Suprapubic skin (tissue), 4 donors: ENCODE data around the gene SPTLC3.

Experiments used
- EP300 ChIP-seq: sonication (generic); formaldehyde crosslinking; IDR thresholded peaks from one replicate; pipeline ENCODE4 v1.6.1; 2017; ENCODE audit warnings: antibody characterized with exemption
- POLR2AphosphoS5 ChIP-seq, 3 donors: sonication (generic); formaldehyde crosslinking; IDR thresholded peaks; one replicate each; pipeline ENCODE4 v1.6.1; 2017; ENCODE audit warnings: antibody characterized with exemption in 3 of 3

DNA sequence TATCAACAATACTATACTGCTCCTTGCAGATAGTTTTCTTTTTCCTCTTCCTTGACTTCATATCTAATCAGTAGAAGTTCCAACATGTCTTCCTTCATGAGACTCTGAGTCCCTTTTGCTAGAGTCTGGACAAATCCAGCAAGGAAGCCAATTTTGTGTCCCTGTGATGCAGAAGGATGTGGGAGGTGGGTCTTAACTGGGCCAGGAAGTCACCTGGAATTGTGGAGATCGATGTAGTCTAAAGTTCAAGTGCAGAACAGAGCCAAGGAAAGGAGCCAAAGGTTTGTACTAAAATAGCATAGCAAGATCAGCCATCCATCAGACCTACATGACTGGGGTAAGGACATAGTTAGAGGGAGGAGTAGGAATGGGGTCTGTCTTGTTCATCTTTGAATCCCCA is 37.6 kb downstream of the SPTLC3 start:
- no peak for TF ChIP-seq POLR2AphosphoS5 (IDR thresholded peaks at IDR 0.05)
- TF ChIP-seq EP300, result no peak
